Measurements from ENCODE around the gene SLC45A2.
"Not testable (repeated sequence)": the region's sequence is repeated elsewhere in the genome, so short reads cannot be mapped to it uniquely, and the experiment has no call there.

The SLC45A2 gene

GRCh38 chr5:33984671-33985124 lies at the start of gene SLC45A2:
TSS of gene SLC45A2 (minus strand) at chr5:33984693. CDS start at chr5:33984583, 110 bp downstream.
- H3K9ac ChIP-seq (ENCODE audit: low read length in 5 of 5) = no peak within 1 kb of the TSS
- peaks cover 0 to 5% (median 0%) of the 10 kb centered on the region in 5 donors for H3K4me1 ChIP-seq (ENCODE audit: control insufficient read depth in 5 of 5, insufficient read depth in 5 of 5, low read length in 5 of 5)
- no peaks in the 10 kb centered on the region for H3K9me3 ChIP-seq (ENCODE audit: control insufficient read depth in 5 of 5, low read length in 5 of 5)
- H3K27ac ChIP-seq (ENCODE audit: low read depth, low read length) = no peak within 1 kb of the TSS
- no peaks in the 10 kb centered on the region for H3K27me3 ChIP-seq (ENCODE audit: control insufficient read depth in 5 of 5, insufficient read depth in 4 of 5, low read length in 5 of 5)
- H3K36me3 ChIP-seq (ENCODE audit: control insufficient read depth in 5 of 5, insufficient read depth in 5 of 5, low read length in 5 of 5) = peaks cover 14 to 29% (median 20%) of the 10 kb centered on the region in 5 donors
- H3K4me3 ChIP-seq (ENCODE audit: low read depth in 1 of 5, low read length in 5 of 5) = no peak within 1 kb of the TSS

GRCh38 chr5:34031966-34032365 lies 47.5 kb upstream of the SLC45A2 start:
- Histone ChIP-seq H3K27me3 (ENCODE audit: control insufficient read depth in 5 of 5, insufficient read depth in 4 of 5, low read length in 5 of 5) (no peaks in the 10 kb centered on the region), H3K9ac (ENCODE audit: low read length in 5 of 5) (no peak overlapping the region), H3K9me3 (ENCODE audit: control insufficient read depth in 5 of 5, low read length in 5 of 5) (no peaks in the 10 kb centered on the region), H3K36me3 (ENCODE audit: control insufficient read depth in 5 of 5, insufficient read depth in 5 of 5, low read length in 5 of 5) (peaks cover 0 to 10% (median 8%) of the 10 kb centered on the region in 5 donors), H3K27ac (ENCODE audit: low read depth, low read length) (no peak overlapping the region), H3K4me3 (ENCODE audit: low read depth in 1 of 5, low read length in 5 of 5) (no peak overlapping the region), H3K4me1 (ENCODE audit: control insufficient read depth in 5 of 5, insufficient read depth in 5 of 5, low read length in 5 of 5) (peaks cover 0 to 5% (median 0%) of the 10 kb centered on the region in 5 donors)

- no peak overlapping the region for H3K9ac ChIP-seq (ENCODE audit: low read length in 5 of 5)
- H3K9me3 ChIP-seq (ENCODE audit: control insufficient read depth in 5 of 5, low read length in 5 of 5) = no peaks in the 10 kb centered on the region
- H3K4me1 ChIP-seq (ENCODE audit: control insufficient read depth in 5 of 5, insufficient read depth in 5 of 5, low read length in 5 of 5) = peaks cover 0 to 5% (median 0%) of the 10 kb centered on the region in 5 donors
- H3K27ac ChIP-seq (ENCODE audit: low read depth, low read length) = no peak overlapping the region
- peaks cover 0 to 10% (median 8%) of the 10 kb centered on the region in 5 donors for H3K36me3 ChIP-seq (ENCODE audit: control insufficient read depth in 5 of 5, insufficient read depth in 5 of 5, low read length in 5 of 5)
- H3K4me3 ChIP-seq (ENCODE audit: low read depth in 1 of 5, low read length in 5 of 5) = no peak overlapping the region
- no peaks in the 10 kb centered on the region for H3K27me3 ChIP-seq (ENCODE audit: control insufficient read depth in 5 of 5, insufficient read depth in 4 of 5, low read length in 5 of 5)
Measured at GRCh38 chr5:34031117-34031516, 46.6 kb upstream of the SLC45A2 start.

GRCh38 chr5:34030585-34030984 lies 46.1 kb upstream of the SLC45A2 start:
- H3K4me1 ChIP-seq (ENCODE audit: control insufficient read depth in 5 of 5, insufficient read depth in 5 of 5, low read length in 5 of 5); H3K4me3 ChIP-seq (ENCODE audit: low read depth in 1 of 5, low read length in 5 of 5); H3K36me3 ChIP-seq (ENCODE audit: control insufficient read depth in 5 of 5, insufficient read depth in 5 of 5, low read length in 5 of 5); H3K27me3 ChIP-seq (ENCODE audit: control insufficient read depth in 5 of 5, insufficient read depth in 4 of 5, low read length in 5 of 5); H3K27ac ChIP-seq (ENCODE audit: low read depth, low read length); H3K9ac ChIP-seq (ENCODE audit: low read length in 5 of 5); H3K9me3 ChIP-seq (ENCODE audit: control insufficient read depth in 5 of 5, low read length in 5 of 5): not testable (repeated sequence)

GRCh38 chr5:34030048-34030447 lies 45.6 kb upstream of the SLC45A2 start:
- Histone ChIP-seq H3K9ac (ENCODE audit: low read length in 5 of 5) (no peak overlapping the region), H3K36me3 (ENCODE audit: control insufficient read depth in 5 of 5, insufficient read depth in 5 of 5, low read length in 5 of 5) (peaks cover 0 to 5% (median 5%) of the 10 kb centered on the region in 5 donors), H3K9me3 (ENCODE audit: control insufficient read depth in 5 of 5, low read length in 5 of 5) (no peaks in the 10 kb centered on the region), H3K4me3 (ENCODE audit: low read depth in 1 of 5, low read length in 5 of 5) (no peak overlapping the region), H3K27me3 (ENCODE audit: control insufficient read depth in 5 of 5, insufficient read depth in 4 of 5, low read length in 5 of 5) (no peaks in the 10 kb centered on the region), H3K27ac (ENCODE audit: low read depth, low read length) (no peak overlapping the region), H3K4me1 (ENCODE audit: control insufficient read depth in 5 of 5, insufficient read depth in 5 of 5, low read length in 5 of 5) (peaks cover 0 to 5% (median 0%) of the 10 kb centered on the region in 5 donors)

- H3K36me3 ChIP-seq (ENCODE audit: control insufficient read depth in 5 of 5, insufficient read depth in 5 of 5, low read length in 5 of 5) = peaks cover 0 to 4% (median 2%) of the 10 kb centered on the region in 5 donors
- H3K27ac ChIP-seq (ENCODE audit: low read depth, low read length) = no peak overlapping the region
- no peaks in the 10 kb centered on the region for H3K27me3 ChIP-seq (ENCODE audit: control insufficient read depth in 5 of 5, insufficient read depth in 4 of 5, low read length in 5 of 5)
- H3K4me3 ChIP-seq (ENCODE audit: low read depth in 1 of 5, low read length in 5 of 5) = no peak overlapping the region
- no peak overlapping the region for H3K9ac ChIP-seq (ENCODE audit: low read length in 5 of 5)
- H3K4me1 ChIP-seq (ENCODE audit: control insufficient read depth in 5 of 5, insufficient read depth in 5 of 5, low read length in 5 of 5) = no peaks in the 10 kb centered on the region
- no peaks in the 10 kb centered on the region for H3K9me3 ChIP-seq (ENCODE audit: control insufficient read depth in 5 of 5, low read length in 5 of 5)
Measured at GRCh38 chr5:34028349-34028748, 43.9 kb upstream of the SLC45A2 start.

GRCh38 chr5:34026089-34026761 lies 41.7 kb upstream of the SLC45A2 start:
- Histone ChIP-seq H3K27ac (ENCODE audit: low read depth, low read length) (no peak overlapping the region), H3K9ac (ENCODE audit: low read length in 5 of 5) (no peak overlapping the region), H3K4me1 (ENCODE audit: control insufficient read depth in 5 of 5, insufficient read depth in 5 of 5, low read length in 5 of 5) (peaks cover 0 to 13% (median 7%) of the 10 kb centered on the region in 5 donors), H3K36me3 (ENCODE audit: control insufficient read depth in 5 of 5, insufficient read depth in 5 of 5, low read length in 5 of 5) (peaks cover 0 to 4% (median 0%) of the 10 kb centered on the region in 5 donors), H3K4me3 (ENCODE audit: low read depth in 1 of 5, low read length in 5 of 5) (no peak overlapping the region), H3K9me3 (ENCODE audit: control insufficient read depth in 5 of 5, low read length in 5 of 5) (no peaks in the 10 kb centered on the region), H3K27me3 (ENCODE audit: control insufficient read depth in 5 of 5, insufficient read depth in 4 of 5, low read length in 5 of 5) (no peaks in the 10 kb centered on the region)

GRCh38 chr5:34022121-34022705 lies 37.7 kb upstream of the SLC45A2 start:
- Histone ChIP-seq H3K27ac (ENCODE audit: low read depth, low read length) (peak overlapping the region; percentile 33), H3K4me3 (ENCODE audit: low read depth in 1 of 5, low read length in 5 of 5) (no peak overlapping the region), H3K27me3 (ENCODE audit: control insufficient read depth in 5 of 5, insufficient read depth in 4 of 5, low read length in 5 of 5) (no peaks in the 10 kb centered on the region), H3K4me1 (ENCODE audit: control insufficient read depth in 5 of 5, insufficient read depth in 5 of 5, low read length in 5 of 5) (peaks cover 0 to 18% (median 7%) of the 10 kb centered on the region in 5 donors), H3K9ac (ENCODE audit: low read length in 5 of 5) (no peak overlapping the region), H3K9me3 (ENCODE audit: control insufficient read depth in 5 of 5, low read length in 5 of 5) (no peaks in the 10 kb centered on the region), H3K36me3 (ENCODE audit: control insufficient read depth in 5 of 5, insufficient read depth in 5 of 5, low read length in 5 of 5) (peaks cover 0 to 4% (median 0%) of the 10 kb centered on the region in 5 donors)

GRCh38 chr5:34021334-34021733 lies 36.8 kb upstream of the SLC45A2 start:
- Histone ChIP-seq H3K9ac (ENCODE audit: low read length in 5 of 5) (no peak overlapping the region), H3K9me3 (ENCODE audit: control insufficient read depth in 5 of 5, low read length in 5 of 5) (no peaks in the 10 kb centered on the region), H3K27me3 (ENCODE audit: control insufficient read depth in 5 of 5, insufficient read depth in 4 of 5, low read length in 5 of 5) (no peaks in the 10 kb centered on the region), H3K36me3 (ENCODE audit: control insufficient read depth in 5 of 5, insufficient read depth in 5 of 5, low read length in 5 of 5) (peaks cover 0 to 4% (median 0%) of the 10 kb centered on the region in 5 donors), H3K27ac (ENCODE audit: low read depth, low read length) (no peak overlapping the region), H3K4me1 (ENCODE audit: control insufficient read depth in 5 of 5, insufficient read depth in 5 of 5, low read length in 5 of 5) (peaks cover 0 to 18% (median 7%) of the 10 kb centered on the region in 5 donors), H3K4me3 (ENCODE audit: low read depth in 1 of 5, low read length in 5 of 5) (no peak overlapping the region)

GRCh38 chr5:34020726-34021125 lies 36.2 kb upstream of the SLC45A2 start:
- no peaks in the 10 kb centered on the region for H3K9me3 ChIP-seq (ENCODE audit: control insufficient read depth in 5 of 5, low read length in 5 of 5)
- no peak overlapping the region for H3K4me3 ChIP-seq (ENCODE audit: low read depth in 1 of 5, low read length in 5 of 5)
- no peaks in the 10 kb centered on the region for H3K27me3 ChIP-seq (ENCODE audit: control insufficient read depth in 5 of 5, insufficient read depth in 4 of 5, low read length in 5 of 5)
- no peaks in the 10 kb centered on the region for H3K36me3 ChIP-seq (ENCODE audit: control insufficient read depth in 5 of 5, insufficient read depth in 5 of 5, low read length in 5 of 5)
- no peak overlapping the region for H3K9ac ChIP-seq (ENCODE audit: low read length in 5 of 5)
- H3K4me1 ChIP-seq (ENCODE audit: control insufficient read depth in 5 of 5, insufficient read depth in 5 of 5, low read length in 5 of 5) = peaks cover 0 to 18% (median 7%) of the 10 kb centered on the region in 5 donors
- H3K27ac ChIP-seq (ENCODE audit: low read depth, low read length) = no peak overlapping the region

Data from subcutaneous abdominal adipose tissue (tissue), 5 donors.